HepG2 (cell line): ENCODE data around the gene SQOR. TPM values are rescaled to one million over a fixed set of nuclear protein-coding genes. Genes with fewer than 3 reads are reported as not detected.

Experiments used
- ATAC-seq: fragments of 200-7000 bp; cut with Tn5 transposase; 3 replicates; pipeline ENCODE4 v1.9.1; 2020; ENCODE audit warnings: mild to moderate bottlenecking, moderate library complexity
- BruUV-seq: library from RNA; stranded (reverse); fragments of 400-500 nt; replicated peaks from 2 replicates; lab custom pipeline; 2021; lab: Mats Ljungman, UMichigan
- CTCF ChIA-PET: fragments of 300-600 bp; formaldehyde crosslinking; extraction: SDS; loops from one replicate; lab custom pipeline; 2021; ENCODE audit warnings: low total read pairs, inconsistent platforms, low intra/inter-chr PET ratio; lab: Yijun Ruan, JAX
- POLR2A ChIA-PET: fragments of 350-600 bp; sonication (Branson Sonifier 250); formaldehyde crosslinking; loops from one replicate; lab custom pipeline; 2020; ENCODE audit warnings: antibody characterized with exemption, inconsistent platforms; lab: Yijun Ruan, JAX
- DNase-seq: peaks from one replicate; pipeline ENCODE4 v3.0.0-alpha.2; 2015; ENCODE audit warnings: low spot score
- FAIRE-seq: peaks from 3 replicates; lab custom pipeline; 2011; peaks lifted over from hg19 to GRCh38; lab: Jason Lieb, UNC
- H2AFZ ChIP-seq: one replicate; pipeline ENCODE4 v1.6.1; 2011; ENCODE audit warnings: low read length, inconsistent platforms
- H3K27ac ChIP-seq: fragments of 300-600 bp; 3 replicates; pipeline ENCODE4 v1.8.0; 2011; ENCODE audit warnings: mixed run types, mild to moderate bottlenecking, mixed read lengths, low read length, inconsistent platforms; ENCODE audit not compliant: insufficient read depth; ENCODE audit errors: extremely low read length
- H3K27me3 ChIP-seq, 2 experiments: fragments of 200-600 bp in 1 of 2; 2 replicates in 1 of 2; 3 replicates in 1 of 2; pipeline versions ENCODE4 v1.6.0 to v1.8.0; 2011; ENCODE audit warnings: low read length in 2 of 2, mild to moderate bottlenecking in 2 of 2, moderate library complexity in 2 of 2, inconsistent platforms in 1 of 2; ENCODE audit not compliant: insufficient read depth in 2 of 2, control insufficient read depth in 1 of 2
- H3K36me3 ChIP-seq, 2 experiments: fragments of 200-600 bp in 1 of 2; replicated peaks in 1 of 2; 2 replicates in 1 of 2; 3 replicates in 1 of 2; pipeline versions ENCODE4 v1.5.1 to v1.8.0; 2011; ENCODE audit warnings: low read length in 2 of 2, inconsistent platforms in 1 of 2; ENCODE audit not compliant: insufficient read depth in 2 of 2, control insufficient read depth in 1 of 2
- H3K4me1 ChIP-seq: 2 replicates; pipeline ENCODE4 v1.5.1; 2012; ENCODE audit warnings: low read length, inconsistent platforms; ENCODE audit not compliant: insufficient read depth
- H3K4me2 ChIP-seq: 2 replicates; pipeline ENCODE4 v1.6.0; 2011; ENCODE audit warnings: low read depth, low read length, inconsistent platforms
- H3K4me3 ChIP-seq, 3 experiments: fragments of 200-600 bp in 1 of 3; sonication (generic), shearing (Covaris generic) in 1 of 3; replicated peaks in 1 of 3; 2 replicates each; pipeline ENCODE4 v1.5.1; 2011 to 2016; ENCODE audit warnings: low read length in 3 of 3, inconsistent platforms in 2 of 3, low read depth in 2 of 3, mild to moderate bottlenecking in 2 of 3, control low read depth in 1 of 3, mixed read lengths in 1 of 3; ENCODE audit not compliant: insufficient read depth in 1 of 3
- H3K79me2 ChIP-seq: one replicate; pipeline ENCODE4 v1.6.1; 2011; ENCODE audit warnings: low read length, inconsistent platforms; ENCODE audit not compliant: insufficient read depth
- H3K9ac ChIP-seq: 2 replicates; pipeline ENCODE4 v1.6.0; 2011; ENCODE audit warnings: mild to moderate bottlenecking, low read depth, low read length, inconsistent platforms; ENCODE audit not compliant: insufficient read depth
- H3K9me3 ChIP-seq: 2 replicates; pipeline ENCODE4 v1.5.1; 2012; ENCODE audit warnings: mild to moderate bottlenecking, low read length
- H4K20me1 ChIP-seq: 2 replicates; pipeline ENCODE4 v1.6.0; 2011; ENCODE audit warnings: inconsistent platforms, mild to moderate bottlenecking, low read length, moderate library complexity; ENCODE audit not compliant: insufficient read depth
- CCAR2 ChIP-seq: fragments of 200-400 bp; formaldehyde crosslinking; optimal IDR thresholded peaks from 2 replicates; pipeline ENCODE3; 2018; ENCODE audit warnings: low read depth, mild to moderate bottlenecking, low read length, moderate library complexity
- FOXC1 ChIP-seq: sonication (generic); formaldehyde crosslinking; IDR thresholded peaks from 2 replicates; pipeline ENCODE4 v1.8.0; 2022; ENCODE audit warnings: mild to moderate bottlenecking, missing genetic modification reagents, borderline replicate concordance
- HES4 ChIP-seq: sonication (generic); formaldehyde crosslinking; IDR thresholded peaks from 2 replicates; pipeline ENCODE4 v1.9.0; 2021; ENCODE audit warnings: mild to moderate bottlenecking, missing genetic modification reagents, borderline replicate concordance
- KLF12 ChIP-seq: sonication (generic); formaldehyde crosslinking; IDR thresholded peaks from 2 replicates; pipeline ENCODE4 v1.4.0; 2020; ENCODE audit warnings: missing genetic modification reagents, borderline replicate concordance
- LCORL ChIP-seq, 2 experiments: fragments of 450-650 bp in 1 of 2; sonication (generic) in 1 of 2; formaldehyde crosslinking in 1 of 2; IDR thresholded peaks; 2 replicates each; pipeline versions ENCODE4 v1.5.0 to v1.6.1; 2017 to 2020; ENCODE audit warnings: antibody characterized with exemption in 1 of 2, missing genetic modification reagents in 1 of 2
- MAF1 ChIP-seq: sonication (generic); formaldehyde crosslinking; IDR thresholded peaks from 2 replicates; pipeline ENCODE4 v1.5.0; 2020; ENCODE audit warnings: missing genetic modification reagents, borderline replicate concordance
- MAFF ChIP-seq: IDR thresholded peaks from 2 replicates; pipeline ENCODE4 v1.6.1; 2011; ENCODE audit warnings: low read depth, low read length, improper control_type of control experiment
- NFATC3 ChIP-seq: sonication (generic); formaldehyde crosslinking; IDR thresholded peaks from 2 replicates; pipeline ENCODE4 v1.5.1; 2020; ENCODE audit warnings: mild to moderate bottlenecking, missing genetic modification reagents
- PAX8 ChIP-seq: sonication (generic); formaldehyde crosslinking; IDR thresholded peaks from 2 replicates; pipeline ENCODE4 v1.8.0; 2022; ENCODE audit warnings: mild to moderate bottlenecking, missing genetic modification reagents, borderline replicate concordance
- SAP130 ChIP-seq: IDR thresholded peaks from 2 replicates; pipeline ENCODE4 v1.6.1; 2016; ENCODE audit warnings: low read depth
- SATB2 ChIP-seq: sonication (generic); formaldehyde crosslinking; IDR thresholded peaks from 2 replicates; pipeline ENCODE4 v1.5.0; 2020; ENCODE audit warnings: missing genetic modification reagents
- SETDB1 ChIP-seq: sonication (generic); formaldehyde crosslinking; IDR thresholded peaks from 2 replicates; pipeline ENCODE4 v1.5.1; 2020; ENCODE audit warnings: missing genetic modification reagents, mild to moderate bottlenecking, borderline replicate concordance
- SIX1 ChIP-seq: sonication (generic); formaldehyde crosslinking; IDR thresholded peaks from 2 replicates; pipeline ENCODE4 v1.4.0; 2020; ENCODE audit warnings: missing genetic modification reagents, borderline replicate concordance
- TCF7 ChIP-seq: sonication (generic); IDR thresholded peaks from 2 replicates; pipeline ENCODE4 v1.6.1; 2016; ENCODE audit warnings: antibody characterized with exemption, low read depth
- TCF7L2 ChIP-seq: IDR thresholded peaks from 2 replicates; pipeline ENCODE4 v1.6.1; 2011; ENCODE audit warnings: mild to moderate bottlenecking, low read depth, low read length, moderate library complexity
- TOE1 ChIP-seq: sonication (generic); formaldehyde crosslinking; IDR thresholded peaks from 2 replicates; pipeline ENCODE4 v1.4.0; 2020; ENCODE audit warnings: mild to moderate bottlenecking, missing genetic modification reagents
- ZNF121 ChIP-seq: sonication (generic); formaldehyde crosslinking; IDR thresholded peaks from 2 replicates; pipeline ENCODE4 v1.5.0; 2020; ENCODE audit warnings: mild to moderate bottlenecking, missing genetic modification reagents
- ZNF17 ChIP-seq: sonication (generic); formaldehyde crosslinking; IDR thresholded peaks from 2 replicates; pipeline ENCODE4 v1.5.0; 2020; ENCODE audit warnings: mild to moderate bottlenecking, missing genetic modification reagents
- ZNF33A ChIP-seq: sonication (generic); formaldehyde crosslinking; IDR thresholded peaks from 2 replicates; pipeline ENCODE4 v1.5.1; 2020; ENCODE audit warnings: missing genetic modification reagents, mild to moderate bottlenecking, moderate library complexity, borderline replicate concordance
- ZNF552 ChIP-seq: sonication (generic); formaldehyde crosslinking; IDR thresholded peaks from 2 replicates; pipeline ENCODE4 v1.9.0; 2022; ENCODE audit warnings: missing genetic modification reagents, mild to moderate bottlenecking, borderline replicate concordance
- ZNF746 ChIP-seq: sonication (generic); formaldehyde crosslinking; IDR thresholded peaks from 2 replicates; pipeline ENCODE4 v1.8.0; 2022; ENCODE audit warnings: mild to moderate bottlenecking, missing genetic modification reagents
- WGBS: methylation state at CpG from one replicate; pipeline ENCODE4 v1.1.6; 2017; ENCODE audit warnings: low lambda C conversion rate; 5-methylcytosine and 5-hydroxymethylcytosine counted together
- in situ Hi-C: cut with HindIII; loops from 2 replicates; pipeline ENCODE4 v1.10.0; 2017; ENCODE audit warnings: low pct_unique_long_range_greater_than_20kb; ENCODE audit not compliant: extremely low pct_ligation_motif_present
- intact Hi-C: fragments of 100-400 bp; cut with micrococcal nuclease; formaldehyde crosslinking; loops from one replicate; pipeline ENCODE4 v1.10.0; 2022; ENCODE audit not compliant: unreplicated experiment
- polyA plus RNA-seq, 8 experiments: library from polyadenylated mRNA; depleted of rRNA in 3 of 8; stranded (reverse) in 7 of 8; unstranded in 1 of 8; fragments of >200 nt; fragmentation: Illumina TruSeq in 4 of 8; extraction: Trizol in 4 of 8; gene quantifications; 2 replicates each; pipeline versions ENCODE4 v1.2.1 to v1.2.3, GENCODE V29; 2011 to 2016; ENCODE audit warnings: low read depth in 4 of 8, missing spikeins in 1 of 8, mixed read lengths in 1 of 8; ENCODE audit not compliant: insufficient read depth in 1 of 8
- total RNA-seq, 5 experiments: library from RNA; depleted of rRNA; stranded (reverse); fragments of >200 nt; fragmentation: Illumina TruSeq; extraction: Trizol; gene quantifications; 2 replicates each; pipeline ENCODE4 v1.2.3, GENCODE V29; 2016; ENCODE audit warnings: low read depth in 1 of 5

SQOR gene
- total and polyA plus RNA-seq, 2 of the 13 experiments (the other 11 are each of a cell fraction or from before 2014, with no cell fraction given) = 19.3 to 19.4 TPM

DNA sequence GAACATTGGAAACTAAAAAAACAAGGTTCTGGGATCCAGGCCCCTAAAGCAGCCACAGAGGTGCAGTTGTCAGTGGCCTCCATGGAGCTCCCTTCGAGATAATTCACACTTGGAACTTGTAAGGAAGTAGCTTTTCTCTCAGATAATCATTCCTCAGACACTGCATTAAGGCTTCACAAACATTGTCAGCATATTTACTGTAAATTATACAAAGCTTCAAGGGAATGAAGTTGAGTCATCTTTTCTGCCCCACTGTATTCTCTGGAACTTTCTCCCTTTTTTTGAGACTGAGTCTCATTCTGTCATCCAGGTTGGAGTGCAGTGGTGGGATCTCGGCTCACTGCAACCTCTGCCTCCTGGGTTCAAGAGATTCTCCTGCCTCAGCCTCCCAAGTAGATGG lies 40.5 kb upstream of the SQOR start:
- peaks cover 24% of the 10 kb centered on the region for H3K4me1 ChIP-seq
- CTCF ChIA-PET = no interaction called here
- no peak overlapping the region for H3K9ac ChIP-seq
- peaks cover 39% of the 10 kb centered on the region for H3K79me2 ChIP-seq
- FAIRE-seq (no peak), ATAC-seq (no peak)
- H3K9me3 ChIP-seq = no peaks in the 10 kb centered on the region
- in situ Hi-C loops = no loop called here
- H2AFZ ChIP-seq = no peak overlapping the region
- H3K27me3 ChIP-seq = no peaks in the 10 kb centered on the region
- 89% methylated on average over 2 of the region's 2 CpGs for WGBS
- H3K4me2 ChIP-seq = no peak overlapping the region
- TF ChIP-seq SATB2 (CRISPR knock-in tag) (no peak), MAFF (no peak), SETDB1 (CRISPR knock-in tag) (no peak), LCORL (IDR thresholded peaks at IDR 0.05) (no peak), LCORL (CRISPR knock-in tag; IDR thresholded peaks at IDR 0.05) (no peak), PAX8 (CRISPR knock-in tag) (no peak)
- TF ChIP-seq, all 625 proteins: peak for 0
- POLR2A ChIA-PET = no interaction called here
- intact Hi-C loops = no loop called here
- BruUV-seq = no TSS peak
- Histone ChIP-seq H3K36me3 (peaks cover 2 to 24% of the 10 kb centered on the region in 2 experiments), H3K27ac (no peak overlapping the region), H4K20me1 (no peaks in the 10 kb centered on the region), H3K4me3 (no peak overlapping the region)
- no peak for DNase-seq

DNA sequence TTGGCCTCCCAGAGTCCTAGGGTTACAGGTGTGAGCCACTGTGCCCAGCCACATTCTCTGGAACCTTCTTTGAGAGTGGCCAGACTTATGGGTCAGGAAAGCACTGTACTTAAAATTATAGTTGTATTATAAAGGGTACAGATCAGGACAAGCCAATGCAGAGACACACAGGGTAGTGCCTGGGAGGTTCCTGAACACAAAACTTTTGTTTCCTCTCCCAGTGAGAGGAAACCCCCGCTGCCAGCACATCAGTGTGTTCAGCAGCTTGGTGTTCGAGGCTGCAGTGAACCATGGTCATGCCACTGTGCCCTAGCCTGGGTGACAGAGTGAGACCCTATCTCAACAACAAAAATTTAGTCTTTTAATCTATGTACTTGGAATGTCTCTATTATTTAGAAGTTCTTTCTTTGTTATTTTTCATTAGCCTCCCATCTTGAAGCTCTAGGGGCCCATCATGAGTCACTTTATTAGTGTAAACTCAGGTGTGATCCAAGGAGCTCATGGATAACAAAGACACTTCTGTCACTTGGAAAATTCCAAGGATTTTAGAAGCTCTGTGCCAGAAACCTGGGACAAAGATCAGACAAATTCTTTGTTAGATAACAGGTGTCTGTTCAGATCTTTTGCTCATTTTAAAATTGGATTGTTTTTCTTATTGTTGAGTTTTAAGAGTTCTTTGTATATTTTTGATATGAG lies 39.8 kb upstream of the SQOR start:
- WGBS = 93% methylated on average over 2 of the region's 2 CpGs
- ATAC-seq (no peak), DNase-seq (no peak), FAIRE-seq (no peak)
- Histone ChIP-seq H3K27me3 (no peaks in the 10 kb centered on the region), H3K27ac (no peak overlapping the region), H3K9me3 (no peaks in the 10 kb centered on the region), H3K36me3 (peaks cover 2 to 24% of the 10 kb centered on the region in 2 experiments), H4K20me1 (no peaks in the 10 kb centered on the region), H3K9ac (no peak overlapping the region), H3K79me2 (peaks cover 33% of the 10 kb centered on the region), H3K4me3 (no peak overlapping the region), H3K4me1 (peaks cover 20% of the 10 kb centered on the region; the same call in 1 of the 2 replicates), H2AFZ (no peak overlapping the region), H3K4me2 (no peak overlapping the region)
- intact Hi-C loops (no loop called here), in situ Hi-C loops (no loop called here)
- no TSS peak for BruUV-seq
- CTCF ChIA-PET = no interaction called here
- POLR2A ChIA-PET = no interaction called here
- TF ChIP-seq ZNF17 (no peak), SAP130 (CRISPR knock-in tag) (no peak), ZNF33A (no peak), TCF7 (no peak), TCF7L2 (no peak), ZNF746 (CRISPR knock-in tag) (no peak), TOE1 (no peak), KLF12 (CRISPR knock-in tag) (no peak), CCAR2 (no peak), ZNF121 (CRISPR knock-in tag) (no peak), MAF1 (no peak), NFATC3 (CRISPR knock-in tag) (no peak), ZNF552 (CRISPR knock-in tag) (no peak), FOXC1 (CRISPR knock-in tag) (no peak), HES4 (CRISPR knock-in tag) (no peak), SIX1 (no peak)
